ENCODE data around the gene KCNIP4.

KCNIP4 gene

DNA sequence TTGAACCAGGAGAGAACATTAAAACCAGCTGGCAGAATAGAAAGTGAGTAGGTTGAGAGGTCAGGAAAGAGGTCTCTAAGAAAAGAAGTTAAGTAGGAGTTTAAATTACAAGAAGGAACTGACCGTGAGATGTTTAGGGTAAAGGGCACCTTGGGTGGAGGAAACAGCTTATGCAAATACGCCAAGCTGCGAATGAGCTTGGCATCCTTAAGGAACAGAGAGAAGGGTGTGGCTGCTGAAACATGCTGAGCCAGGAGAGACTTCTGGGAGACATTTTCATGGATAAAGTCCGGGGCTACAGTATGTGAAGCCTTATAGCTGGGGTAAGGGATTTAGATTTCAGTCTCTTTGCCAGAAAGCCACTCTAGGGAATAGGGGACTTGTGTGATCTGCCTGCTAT is 249.1 kb downstream of the KCNIP4 start:
- TF ChIP-seq, protein P1, sequence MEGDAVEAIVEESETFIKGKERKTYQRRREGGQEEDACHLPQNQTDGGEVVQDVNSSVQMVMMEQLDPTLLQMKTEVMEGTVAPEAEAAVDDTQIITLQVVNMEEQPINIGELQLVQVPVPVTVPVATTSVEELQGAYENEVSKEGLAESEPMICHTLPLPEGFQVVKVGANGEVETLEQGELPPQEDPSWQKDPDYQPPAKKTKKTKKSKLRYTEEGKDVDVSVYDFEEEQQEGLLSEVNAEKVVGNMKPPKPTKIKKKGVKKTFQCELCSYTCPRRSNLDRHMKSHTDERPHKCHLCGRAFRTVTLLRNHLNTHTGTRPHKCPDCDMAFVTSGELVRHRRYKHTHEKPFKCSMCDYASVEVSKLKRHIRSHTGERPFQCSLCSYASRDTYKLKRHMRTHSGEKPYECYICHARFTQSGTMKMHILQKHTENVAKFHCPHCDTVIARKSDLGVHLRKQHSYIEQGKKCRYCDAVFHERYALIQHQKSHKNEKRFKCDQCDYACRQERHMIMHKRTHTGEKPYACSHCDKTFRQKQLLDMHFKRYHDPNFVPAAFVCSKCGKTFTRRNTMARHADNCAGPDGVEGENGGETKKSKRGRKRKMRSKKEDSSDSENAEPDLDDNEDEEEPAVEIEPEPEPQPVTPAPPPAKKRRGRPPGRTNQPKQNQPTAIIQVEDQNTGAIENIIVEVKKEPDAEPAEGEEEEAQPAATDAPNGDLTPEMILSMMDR (IDR thresholded peaks at IDR 0.05; ENCODE audit: insufficient read depth, low read depth, low read length, missing control alignments) = no peak

DNA sequence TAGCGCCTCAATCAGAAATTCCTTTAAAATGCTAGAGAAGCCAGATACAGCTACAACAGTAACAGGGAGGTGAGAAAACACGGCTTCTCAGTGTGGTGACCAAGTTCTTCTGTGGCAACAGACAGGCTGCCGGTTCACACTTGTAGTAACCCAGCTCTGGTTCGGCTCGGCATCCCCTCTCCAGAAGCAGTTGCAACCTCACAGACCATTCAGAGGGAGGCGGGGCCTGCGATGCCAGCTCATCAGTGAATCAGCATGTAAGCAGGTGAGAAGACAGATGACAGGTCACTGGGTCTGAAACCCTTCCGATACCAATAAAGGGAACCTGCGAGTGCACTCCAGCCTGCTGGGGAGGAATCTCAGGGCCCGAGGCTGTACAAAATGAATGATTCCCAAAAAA is 251.0 kb downstream of the KCNIP4 start:
- peak; percentile 86 for DNase-seq (ENCODE audit: low read depth)
- TF ChIP-seq, protein P1 (IDR thresholded peaks at IDR 0.05; ENCODE audit: insufficient read depth, low read depth, low read length, missing control alignments) = no peak
- no peak overlapping the region for H3K4me3 ChIP-seq (ENCODE audit: low read length)

More for the DNA sequence above, 249.1 kb downstream of the KCNIP4 start:
- DNase-seq (ENCODE audit: low read depth) = peak; percentile 7
- no peak overlapping the region for H3K4me3 ChIP-seq (ENCODE audit: low read length)

DNA sequence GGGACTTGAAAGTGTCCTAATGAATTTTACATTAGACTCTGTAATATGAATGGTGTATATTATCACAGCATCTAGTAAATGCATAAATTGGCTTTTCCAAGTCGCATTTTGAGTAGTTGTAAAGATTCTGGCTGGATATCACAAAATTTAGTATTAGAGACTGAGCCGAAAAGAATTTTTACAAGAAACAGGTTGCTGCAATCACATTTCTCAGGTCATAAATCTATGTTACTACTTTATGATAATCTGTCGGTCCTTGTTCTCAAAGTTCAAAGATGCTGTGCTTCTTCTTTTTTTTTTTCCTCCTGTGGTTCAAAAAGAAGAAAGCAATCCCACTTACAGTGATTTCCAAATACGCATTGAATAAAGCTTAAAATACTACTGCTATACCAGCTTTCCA is 253.4 kb downstream of the KCNIP4 start:
- DNase-seq (ENCODE audit: low read depth) = no peak
- TF ChIP-seq, protein P1 (IDR thresholded peaks at IDR 0.05; ENCODE audit: insufficient read depth, low read depth, low read length, missing control alignments) = no peak

DNA sequence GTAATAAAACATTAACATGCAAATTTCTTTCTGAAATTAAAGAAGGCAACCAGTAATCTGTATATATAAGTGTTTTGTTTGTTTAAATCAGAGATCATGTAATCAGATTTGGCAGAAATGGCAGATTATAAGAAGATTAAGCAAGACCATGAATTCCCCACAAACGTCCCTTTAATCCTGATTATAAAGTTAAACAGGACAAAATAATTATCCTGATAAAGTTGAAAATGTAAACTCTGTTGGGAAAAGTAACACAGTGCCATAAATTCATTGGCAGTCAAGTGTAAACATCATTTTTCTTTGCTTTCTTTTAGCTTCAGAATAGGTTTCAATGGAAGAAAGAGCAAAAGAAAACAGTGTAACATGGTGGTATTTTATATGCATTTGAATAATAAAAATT is 256.3 kb downstream of the KCNIP4 start:
- DNase-seq (ENCODE audit: low read depth) = no peak
- TF ChIP-seq, protein P1 (IDR thresholded peaks at IDR 0.05; ENCODE audit: insufficient read depth, low read depth, low read length, missing control alignments) = no peak
- no peak overlapping the region for H3K4me3 ChIP-seq (ENCODE audit: low read length)

More for the DNA sequence above, 253.4 kb downstream of the KCNIP4 start:
- no peak overlapping the region for H3K4me3 ChIP-seq (ENCODE audit: low read length)

DNA sequence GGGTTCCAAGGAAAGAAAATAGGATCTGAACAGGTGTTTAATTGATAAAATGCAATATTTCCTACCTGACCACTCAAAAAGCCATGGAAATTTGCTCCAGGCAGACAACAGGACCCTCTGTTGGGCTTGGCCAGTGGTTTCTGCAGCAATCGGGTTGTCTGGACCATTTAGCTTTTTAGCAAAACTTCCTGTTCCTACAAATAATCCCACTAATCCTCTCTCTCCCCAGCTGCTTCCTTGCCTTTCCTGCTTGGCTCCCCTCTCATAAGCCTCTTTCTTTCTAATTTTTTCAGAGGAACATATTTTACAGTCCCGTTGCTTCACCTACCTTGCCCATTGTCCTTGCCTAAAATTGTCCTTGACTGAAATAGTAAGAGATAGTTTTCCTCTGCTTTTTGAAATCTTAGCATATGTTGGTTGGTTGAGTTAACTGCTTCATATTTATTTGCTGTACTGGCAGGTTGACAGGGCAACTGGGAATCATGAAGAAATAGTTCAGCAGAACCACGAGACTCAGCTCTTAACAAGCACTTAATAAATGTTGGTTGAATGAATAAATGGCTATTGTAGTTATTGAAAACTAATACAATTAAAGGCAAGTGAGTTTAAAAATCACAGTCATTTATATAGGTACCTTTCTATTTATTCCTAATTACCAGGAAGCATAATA is 259.8 kb downstream of the KCNIP4 start:
- DNase-seq (ENCODE audit: low read depth) = no peak
- H3K4me3 ChIP-seq (ENCODE audit: low read length) = no peak overlapping the region
- TF ChIP-seq, protein P1 (IDR thresholded peaks at IDR 0.05; ENCODE audit: insufficient read depth, low read depth, low read length, missing control alignments) = no peak

DNA sequence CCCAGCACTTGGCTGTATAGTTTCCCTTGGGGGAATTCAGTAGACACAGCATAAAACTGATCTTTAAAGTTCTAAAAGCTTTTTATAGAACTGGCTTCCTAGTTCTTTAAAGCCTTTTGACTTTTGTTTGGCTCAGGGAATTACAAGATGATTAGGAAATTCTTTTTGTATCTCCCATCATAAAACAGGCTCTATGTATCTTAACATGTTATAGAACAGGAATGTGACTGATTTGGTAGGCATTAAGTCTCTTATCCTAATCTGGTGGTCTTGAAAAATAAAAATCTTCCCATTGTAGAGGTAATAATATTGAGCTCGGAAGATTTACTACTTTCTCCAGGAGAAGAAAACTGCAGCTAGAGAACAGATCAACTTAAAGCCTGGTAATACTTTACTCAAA is 262.7 kb downstream of the KCNIP4 start:
- TF ChIP-seq, protein P1 (IDR thresholded peaks at IDR 0.05; ENCODE audit: insufficient read depth, low read depth, low read length, missing control alignments) = no peak
- no peak overlapping the region for H3K4me3 ChIP-seq (ENCODE audit: low read length)
- no peak for DNase-seq (ENCODE audit: low read depth)

DNA sequence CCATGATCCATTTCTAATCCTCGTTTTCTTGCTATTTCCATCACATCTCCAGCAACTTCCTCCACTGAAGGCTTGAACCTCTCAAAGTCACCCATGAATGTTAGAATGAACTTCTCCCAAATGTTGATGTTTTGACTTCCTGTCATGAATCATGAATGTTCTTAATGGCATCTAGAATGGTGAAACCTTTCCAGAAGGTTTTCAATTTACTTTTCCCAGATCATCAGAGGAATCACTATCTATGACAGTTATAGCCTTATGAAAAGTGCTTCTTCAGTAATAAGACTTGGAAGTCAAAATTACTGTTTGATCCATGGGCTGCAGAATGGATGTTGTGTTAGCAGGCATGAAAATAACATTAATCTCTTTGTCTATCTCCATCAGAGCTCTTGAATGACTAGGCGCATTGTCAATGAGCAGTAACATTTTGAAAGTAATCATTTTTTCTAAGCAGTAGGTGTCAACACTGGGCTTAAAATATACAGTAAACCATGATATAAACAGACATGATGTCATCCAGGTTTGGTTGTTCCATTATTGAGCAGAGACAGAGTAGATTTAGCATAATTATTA is 268.2 kb downstream of the KCNIP4 start:
- no peak for DNase-seq (ENCODE audit: low read depth)
- TF ChIP-seq, protein P1 (IDR thresholded peaks at IDR 0.05; ENCODE audit: insufficient read depth, low read depth, low read length, missing control alignments) = no peak
- no peak overlapping the region for H3K4me3 ChIP-seq (ENCODE audit: low read length)
